Lower leg skin (tissue), 4 donors: Measurements from ENCODE around the gene DUSP22. TPM values are rescaled to one million over a fixed set of nuclear protein-coding genes. Genes with fewer than 3 reads are reported as not detected.

Experiments
- DNase-seq, 2 donors: peaks; one replicate each; pipeline ENCODE4 v3.0.0-alpha.2; 2019; ENCODE audit warnings: low spot score in 2 of 2
- H3K4me3 ChIP-seq: fragments of 200-600 bp; sonication (generic); 2 replicates; pipeline ENCODE4 v1.5.1; 2017; ENCODE audit warnings: mild to moderate bottlenecking, low read depth; ENCODE audit not compliant: poor library complexity, severe bottlenecking
- CTCF ChIP-seq, 3 donors: fragments of 450-650 bp; IDR thresholded peaks; one replicate each; pipeline ENCODE4 v1.5.1; 2016; ENCODE audit warnings: antibody characterized with exemption in 3 of 3, mild to moderate bottlenecking in 3 of 3, moderate library complexity in 2 of 3
- POLR2A ChIP-seq, 2 donors: fragments of 450-650 bp; IDR thresholded peaks; one replicate each; pipeline ENCODE4 v1.6.1; 2016 to 2017; ENCODE audit warnings: antibody characterized with exemption in 2 of 2, mild to moderate bottlenecking in 1 of 2, moderate library complexity in 1 of 2
- WGBS, 2 donors: methylation state at CpG; one replicate each; pipeline ENCODE4 v1.1.5; 2018; 5-methylcytosine and 5-hydroxymethylcytosine counted together
- intact Hi-C: fragments of 100-400 bp; cut with DNase I; formaldehyde crosslinking; loops from one replicate; pipeline ENCODE4 v1.15.0; 2023; ENCODE audit warnings: low total_unique reads
- total RNA-seq, 4 donors: library from RNA; depleted of rRNA; stranded (reverse); fragments of >200 nt; gene quantifications; one replicate each; pipeline ENCODE4 v1.1.0, GENCODE V29; 2016

DUSP22 gene
- total RNA-seq, 4 donors from 2014 or later: 53.2 to 81.1 (median 63.4) TPM

DNA sequence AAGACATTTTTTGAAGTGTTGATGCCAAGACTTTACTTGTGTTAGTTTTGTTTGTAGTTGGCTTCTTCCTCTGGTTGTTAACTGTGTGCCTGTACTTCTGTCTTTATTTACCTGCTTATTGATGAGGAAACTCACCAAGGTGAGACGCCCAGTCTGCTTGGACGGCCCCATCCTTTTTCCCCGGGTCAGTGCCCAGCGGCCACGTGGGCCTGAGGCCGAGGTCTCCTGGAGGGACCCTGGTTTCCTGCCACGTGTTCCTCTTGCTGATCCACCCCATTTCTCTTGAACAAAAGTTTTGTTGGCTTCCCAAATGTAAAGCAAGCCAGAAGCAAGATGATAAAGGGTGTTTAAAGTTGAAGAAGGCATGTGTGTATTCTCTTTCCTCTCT lies 24.8 kb downstream of the DUSP22 start:
- no peak for DNase-seq
- H3K4me3 ChIP-seq: no peak overlapping the region
- TF ChIP-seq POLR2A (IDR thresholded peaks at IDR 0.05) (no peak), CTCF (IDR thresholded peaks at IDR 0.05) (no peak)
- WGBS, 2 donors: 76 to 80% methylated on average over 7 of the region's 7 CpGs
- intact Hi-C loops: no loop called here

DNA sequence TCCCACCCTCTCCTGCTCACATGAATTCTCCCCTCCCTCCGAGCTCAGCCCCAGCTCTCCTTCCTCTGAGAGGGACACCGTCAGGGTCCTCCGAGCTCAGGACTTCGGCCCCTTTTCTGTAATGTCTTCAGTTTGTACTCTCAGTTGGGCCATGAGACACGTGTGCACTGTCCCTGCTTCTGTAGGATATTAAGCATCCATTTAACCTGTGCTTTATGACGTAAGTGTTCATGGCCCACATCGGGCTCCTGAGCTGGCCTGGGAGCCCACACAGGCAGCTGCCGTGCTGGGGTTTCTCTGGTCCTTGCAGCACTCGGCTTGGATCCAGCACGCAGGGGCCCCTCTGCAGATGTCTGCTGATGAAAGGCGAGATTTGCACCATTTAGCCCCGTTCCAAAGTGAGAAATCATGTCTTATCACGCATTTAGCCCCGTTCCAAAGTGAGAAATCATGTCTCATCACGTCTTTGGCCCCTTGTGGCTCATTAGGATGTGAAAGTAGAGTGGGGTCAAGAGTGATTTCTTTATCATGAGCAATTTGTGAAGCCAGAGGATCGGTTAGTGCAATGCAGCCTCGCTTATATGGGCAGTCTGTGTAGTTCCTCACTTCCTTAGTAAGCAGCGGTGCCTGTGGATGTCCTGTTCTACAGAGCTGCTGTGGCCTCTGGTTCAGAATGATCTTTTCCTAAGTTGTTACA lies 25.3 kb downstream of the DUSP22 start:
- DNase-seq: no peak
- intact Hi-C loops: no loop called here
- 74 to 80% methylated on average over 18 of the region's 18 CpGs for WGBS, 2 donors

GRCh38 chr6:318243-318890 lies 26.1 kb downstream of the DUSP22 start:
- TF ChIP-seq POLR2A (IDR thresholded peaks at IDR 0.05): no peak
- no peak for TF ChIP-seq CTCF (IDR thresholded peaks at IDR 0.05)
- 74 to 78% methylated on average over 4 of the region's 4 CpGs for WGBS, 2 donors
- H3K4me3 ChIP-seq: no peak overlapping the region
- intact Hi-C loops: no loop called here
- no peak for DNase-seq

More for the DNA sequence above, 25.3 kb downstream of the DUSP22 start:
- H3K4me3 ChIP-seq: no peak overlapping the region
- TF ChIP-seq POLR2A (IDR thresholded peaks at IDR 0.05): no peak
- no peak for TF ChIP-seq CTCF (IDR thresholded peaks at IDR 0.05)

- WGBS, 2 donors: 86 to 88% methylated on average over 14 of the region's 14 CpGs
- TF ChIP-seq POLR2A (IDR thresholded peaks at IDR 0.05) (no peak), CTCF (IDR thresholded peaks at IDR 0.05) (no peak)
- DNase-seq: no peak
- H3K4me3 ChIP-seq: no peak overlapping the region
- intact Hi-C loops: no loop called here
Observed at GRCh38 chr6:319177-320131, 27.2 kb downstream of the DUSP22 start.

DNA sequence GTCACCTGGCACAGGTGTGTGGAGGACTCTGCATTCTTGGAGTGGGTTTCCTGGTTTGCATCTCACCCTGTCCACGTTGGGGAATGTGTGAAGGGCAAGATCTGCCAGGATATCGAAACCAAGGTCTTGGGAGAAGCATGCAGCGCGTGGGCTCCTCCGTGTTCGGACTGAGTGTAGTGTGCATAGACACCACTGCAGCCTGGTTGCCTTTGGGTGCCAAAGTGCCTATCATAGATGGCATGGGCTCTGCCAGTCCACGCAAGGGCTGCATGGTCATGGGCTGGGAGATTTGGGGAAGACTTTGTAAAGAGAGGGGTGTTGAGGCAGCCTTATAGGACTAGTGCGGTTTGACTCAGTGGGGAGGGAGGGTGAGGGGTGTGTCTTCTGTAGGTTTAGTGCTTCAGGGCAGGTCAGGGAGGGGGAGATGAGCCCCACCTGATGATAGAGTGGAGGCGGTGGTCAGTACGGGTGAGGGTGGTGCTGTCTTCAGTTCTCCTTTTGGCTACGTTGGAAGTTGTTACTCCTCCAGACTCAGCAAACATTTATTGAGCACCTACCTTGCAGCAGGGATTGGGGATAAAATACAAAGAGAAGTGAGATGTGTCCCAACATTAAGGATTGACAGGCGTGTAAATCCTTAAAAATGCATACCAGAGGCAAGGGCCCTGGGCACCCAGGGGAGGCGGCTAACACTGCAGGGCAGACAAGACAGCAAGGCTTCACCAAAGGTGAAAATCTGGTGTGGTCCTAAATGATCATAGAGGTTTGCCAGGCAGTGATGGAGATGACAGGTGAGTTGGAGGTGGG lies 28.3 kb downstream of the DUSP22 start:
- no peak overlapping the region for H3K4me3 ChIP-seq
- WGBS, 2 donors: 89 to 91% methylated on average over 13 of the region's 13 CpGs
- TF ChIP-seq CTCF (IDR thresholded peaks at IDR 0.05): no peak
- TF ChIP-seq POLR2A (IDR thresholded peaks at IDR 0.05): no peak
- no peak for DNase-seq
- intact Hi-C loops: no loop called here
